PC-3 (cell line): Measurements from ENCODE around the gene LINC00237. TPM values are rescaled to one million over a fixed set of nuclear protein-coding genes. Genes with fewer than 3 reads are reported as not detected.

Experiments
- ATAC-seq: fragments of 200-7000 bp; cut with Tn5 transposase; 2 replicates; pipeline ENCODE4 v1.9.1; 2020; ENCODE audit warnings: mild to moderate bottlenecking, moderate library complexity
- BruUV-seq: library from RNA; stranded (reverse); fragments of 400-500 nt; replicated peaks from 2 replicates; lab custom pipeline; 2021; lab: Mats Ljungman, UMichigan
- CTCF ChIA-PET: fragments of 300-600 bp; sonication (Branson Sonifier 250); formaldehyde crosslinking; loops from one replicate; lab custom pipeline; 2022; ENCODE audit warnings: antibody characterized with exemption; lab: Charles Lee
- POLR2A ChIA-PET: fragments of 300-600 bp; sonication (Branson Sonifier 250); formaldehyde crosslinking; loops from one replicate; lab custom pipeline; 2022; ENCODE audit warnings: antibody characterized with exemption; ENCODE audit not compliant: unreplicated experiment; lab: Charles Lee
- DNase-seq: peaks from one replicate; pipeline ENCODE4 v3.0.0-alpha.2; 2015
- H2AFZ ChIP-seq: fragments of 300-600 bp; sonication (generic); 2 replicates; pipeline ENCODE4 v1.6.0; 2016; ENCODE audit warnings: antibody characterized with exemption, low read length
- H3F3A ChIP-seq: fragments of 300-600 bp; sonication (generic); one replicate; pipeline ENCODE4 v1.6.0; 2017; ENCODE audit warnings: antibody characterized with exemption, low read length, control low read depth, mild to moderate bottlenecking; ENCODE audit not compliant: unreplicated experiment
- H3K27ac ChIP-seq: fragments of 300-600 bp; sonication (generic); 2 replicates; pipeline ENCODE4 v1.5.1; 2016; ENCODE audit warnings: mild to moderate bottlenecking, low read length
- H3K27me3 ChIP-seq: fragments of 300-600 bp; sonication (generic); 2 replicates; pipeline ENCODE4 v1.6.1; 2016; ENCODE audit warnings: low read length, mixed read lengths
- H3K36me3 ChIP-seq: fragments of 300-600 bp; sonication (generic); 2 replicates; pipeline ENCODE4 v1.6.1; 2016; ENCODE audit warnings: low read depth, mixed run types, low read length, mixed read lengths
- H3K4me1 ChIP-seq: fragments of 300-600 bp; sonication (generic); 2 replicates; pipeline ENCODE4 v1.5.1; 2016; ENCODE audit warnings: low read length; ENCODE audit not compliant: insufficient read depth
- H3K4me2 ChIP-seq: fragments of 300-600 bp; sonication (generic); 2 replicates; pipeline ENCODE4 v1.6.0; 2016; ENCODE audit warnings: low read length
- H3K4me3 ChIP-seq: fragments of 300-600 bp; sonication (generic); 2 replicates; pipeline ENCODE4 v1.5.1; 2016; ENCODE audit warnings: mild to moderate bottlenecking, low read length, mixed read lengths
- H3K79me2 ChIP-seq: fragments of 300-600 bp; sonication (generic); 2 replicates; pipeline ENCODE4 v1.6.1; 2017; ENCODE audit warnings: low read length, mixed read lengths
- H3K9ac ChIP-seq: fragments of 300-600 bp; sonication (generic); 2 replicates; pipeline ENCODE4 v1.6.0; 2016; ENCODE audit warnings: mild to moderate bottlenecking, low read length
- H3K9me2 ChIP-seq: fragments of 300-600 bp; sonication (generic); replicated peaks from 2 replicates; pipeline ENCODE4 v1.6.1; 2016; ENCODE audit warnings: mixed run types, low read length, mixed read lengths
- H3K9me3 ChIP-seq: fragments of 300-600 bp; sonication (generic); 2 replicates; pipeline ENCODE4 v1.6.1; 2016; ENCODE audit warnings: low read length, mixed read lengths
- H4K20me1 ChIP-seq: fragments of 300-600 bp; sonication (generic); 2 replicates; pipeline ENCODE4 v1.6.1; 2016; ENCODE audit warnings: low read length, mixed read lengths
- CTCF ChIP-seq: fragments of 300-600 bp; sonication (generic); conservative IDR thresholded peaks from 2 replicates; pipeline ENCODE4 v1.5.1; 2017; ENCODE audit warnings: antibody characterized with exemption, low read depth, mild to moderate bottlenecking, low read length
- EZH2 ChIP-seq: fragments of 300-600 bp; sonication (generic); IDR thresholded peaks from one replicate; pipeline ENCODE4 v1.6.1; 2017; ENCODE audit warnings: antibody characterized with exemption, mild to moderate bottlenecking, low read length; ENCODE audit not compliant: unreplicated experiment
- EZH2phosphoT487 ChIP-seq: fragments of 300-600 bp; sonication (generic); IDR thresholded peaks from 2 replicates; pipeline ENCODE4 v1.6.1; 2018; ENCODE audit warnings: mild to moderate bottlenecking, antibody characterized with exemption, low read length, borderline replicate concordance
- intact Hi-C: fragments of 100-400 bp; cut with micrococcal nuclease; formaldehyde crosslinking; loops from 2 replicates; pipeline ENCODE4 v1.9.0; 2023
- total RNA-seq: library from RNA; depleted of rRNA; stranded (reverse); fragments of >200 nt; gene quantifications from 2 replicates; pipeline ENCODE4 v1.2.3, GENCODE V29; 2014

Gene LINC00237
- total RNA-seq, 1 experiment from 2014 or later = not detected

- intact Hi-C loops = no loop called here
Measured at GRCh38 chr20:21133917-21134622, 27.9 kb upstream of the LINC00237 start.

DNA sequence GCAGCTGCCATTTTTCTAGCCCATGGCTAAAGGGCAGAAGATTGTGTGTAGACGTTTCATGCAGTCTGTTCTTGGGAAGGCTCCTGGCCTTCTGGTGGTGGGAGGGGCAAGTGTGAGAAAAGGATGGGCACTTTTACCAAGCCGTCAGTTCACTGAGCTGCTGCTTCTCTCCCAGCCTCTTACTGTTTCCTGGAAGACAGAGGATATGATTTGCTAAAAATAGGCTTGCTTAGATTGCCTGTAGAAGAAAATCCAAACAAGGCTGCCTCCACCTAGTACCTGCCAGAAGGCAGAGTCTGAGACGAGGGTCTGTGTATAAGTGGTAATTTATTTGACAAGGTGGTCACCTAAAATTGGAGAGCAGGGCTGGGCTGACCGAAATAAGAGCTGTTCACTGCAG, 27.2 kb upstream of the LINC00237 start:
- Histone ChIP-seq H3K4me1 (no peaks in the 10 kb centered on the region), H3F3A (no peaks in the 10 kb centered on the region), H3K27ac (no peak overlapping the region), H3K9me3 (no peaks in the 10 kb centered on the region), H3K4me2 (no peak overlapping the region), H2AFZ (no peak overlapping the region), H3K79me2 (no peaks in the 10 kb centered on the region), H4K20me1 (no peaks in the 10 kb centered on the region), H3K9me2 (no peaks in the 10 kb centered on the region), H3K9ac (no peak overlapping the region), H3K4me3 (no peak overlapping the region), H3K27me3 (no peaks in the 10 kb centered on the region), H3K36me3 (peaks cover 3% of the 10 kb centered on the region)
- intact Hi-C loops = no loop called here
- no TSS peak for BruUV-seq
- TF ChIP-seq EZH2 (no peak), EZH2phosphoT487 (no peak), CTCF (no peak)
- CTCF ChIA-PET = no interaction called here
- POLR2A ChIA-PET = no interaction called here
- no peak for ATAC-seq
- DNase-seq = no peak

More at GRCh38 chr20:21133917-21134622, 27.9 kb upstream of the LINC00237 start:
- Histone ChIP-seq H3K27ac (no peak overlapping the region), H3F3A (no peaks in the 10 kb centered on the region), H3K79me2 (no peaks in the 10 kb centered on the region), H4K20me1 (no peaks in the 10 kb centered on the region), H3K9ac (no peak overlapping the region), H3K4me2 (no peak overlapping the region), H2AFZ (no peak overlapping the region), H3K36me3 (peaks cover 3% of the 10 kb centered on the region), H3K9me2 (no peaks in the 10 kb centered on the region), H3K9me3 (no peaks in the 10 kb centered on the region), H3K27me3 (no peaks in the 10 kb centered on the region), H3K4me1 (no peaks in the 10 kb centered on the region), H3K4me3 (no peak overlapping the region)
- ATAC-seq (no peak), DNase-seq (no peak)
- TF ChIP-seq EZH2phosphoT487 (no peak), CTCF (no peak), EZH2 (no peak)
- ChIA-PET POLR2A (no interaction called here), CTCF (no interaction called here)
- no TSS peak for BruUV-seq

DNA sequence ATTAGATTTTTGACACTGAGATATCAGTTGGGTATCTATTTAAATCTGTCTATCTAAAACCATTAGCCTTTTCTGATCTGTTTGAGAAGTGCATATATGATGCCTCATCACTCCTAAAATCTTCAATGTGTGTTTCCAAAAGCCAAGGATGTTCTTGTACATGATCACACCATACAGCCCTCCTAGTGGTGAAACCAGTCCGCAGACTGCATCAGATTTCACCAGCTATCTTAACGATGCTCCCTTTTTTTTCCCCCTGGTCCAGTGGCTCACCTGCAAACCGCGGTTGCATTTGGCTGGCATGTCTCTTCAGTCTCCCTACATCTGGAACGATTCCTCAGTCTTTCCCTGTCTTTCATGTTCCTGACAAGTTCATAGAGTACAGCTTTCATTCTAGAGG, 23.7 kb upstream of the LINC00237 start:
- Histone ChIP-seq H3K36me3 (peaks cover 3% of the 10 kb centered on the region), H3K27me3 (no peaks in the 10 kb centered on the region), H3K27ac (no peak overlapping the region), H3K4me3 (no peak overlapping the region), H3K4me2 (no peak overlapping the region), H3K4me1 (peaks cover 10% of the 10 kb centered on the region), H3K9me3 (no peaks in the 10 kb centered on the region), H2AFZ (no peak overlapping the region), H4K20me1 (no peaks in the 10 kb centered on the region), H3F3A (no peaks in the 10 kb centered on the region), H3K9ac (no peak overlapping the region), H3K9me2 (no peaks in the 10 kb centered on the region), H3K79me2 (peaks cover 14% of the 10 kb centered on the region; the same call in 1 of the 2 replicates)
- TF ChIP-seq CTCF (peak; percentile 26; the same call in 1 of the 2 replicates), EZH2 (no peak), EZH2phosphoT487 (no peak)
- POLR2A ChIA-PET = no interaction called here
- no TSS peak for BruUV-seq
- ATAC-seq = no peak
- intact Hi-C loops = loop anchor here (5.0 kb wide), 3 partner anchors 107 to 377 kb away; partner anchors contain the start of gene XRN2
- DNase-seq = no peak
- CTCF ChIA-PET = no interaction called here
